ENCODE measurements around the gene RNF121. TPM values are rescaled to one million over a fixed set of nuclear protein-coding genes. Genes with fewer than 3 reads are reported as not detected.

The RNF121 gene
- total and polyA plus RNA-seq, 2 of the 8 experiments (the other 6 are each of a cell fraction or from before 2014, with no cell fraction given): 39.7 to 51.6 TPM

GRCh38 chr11:72001285-72001684 is 72.4 kb downstream of the RNF121 start:
- Histone ChIP-seq H4K5ac (ENCODE audit: insufficient read length, low read depth, low read length) (no peak overlapping the region), H2AK5ac (ENCODE audit: low read depth, low read length) (no peak overlapping the region), H4K8ac (ENCODE audit: extremely low read depth, insufficient read depth, low read length) (0 out of 2 replicates have a peak overlapping the region, but pooled peaks have one; percentile 23), H2AFZ (ENCODE audit: low read length) (no peak overlapping the region), H4K20me1 (replicated peaks in 1 of 2; ENCODE audit: control insufficient read depth in 1 of 2, insufficient read depth in 2 of 2, low read length in 2 of 2) (peaks cover 22 to 25% of the 10 kb centered on the region in 2 experiments), H2BK20ac (ENCODE audit: low read length) (no peak overlapping the region), H2BK12ac (ENCODE audit: low read depth, low read length) (no peak overlapping the region), H3K56ac (replicated peaks; ENCODE audit: insufficient read length, low read depth, low read length) (no peak overlapping the region), H2BK120ac (replicated peaks; ENCODE audit: low read depth, low read length) (no peak overlapping the region), H2BK5ac (ENCODE audit: low read depth, low read length) (peak overlapping the region; percentile 24; the same call in 1 of the 2 replicates), H2BK15ac (ENCODE audit: low read length) (no peak overlapping the region), H4K91ac (replicated peaks; ENCODE audit: insufficient read length, low read length) (no peak overlapping the region), H3K36me3 (ENCODE audit: control insufficient read depth in 2 of 4, insufficient read depth in 4 of 4, low read length in 3 of 4) (peaks cover 25 to 48% (median 35%) of the 10 kb centered on the region in 4 experiments), H3K18ac (ENCODE audit: extremely low read depth, low read length) (no peak overlapping the region), H3K79me1 (ENCODE audit: low read depth, low read length) (no peaks in the 10 kb centered on the region), H3K27me3 (replicated peaks in 1 of 4; ENCODE audit: control insufficient read depth in 3 of 4, extremely low read depth in 1 of 4, insufficient read depth in 3 of 4, low read length in 3 of 4) (no peaks in the 10 kb centered on the region), H3K4me3 (ENCODE audit: extremely low read depth in 1 of 4, insufficient read depth in 2 of 4, low read depth in 3 of 4, low read length in 4 of 4) (no peak overlapping the region), H3K27ac (ENCODE audit: low read depth, low read length) (no peak overlapping the region), H3K79me2 (ENCODE audit: control insufficient read depth in 1 of 2, insufficient read depth in 2 of 2, low read length in 2 of 2) (no peaks in the 10 kb centered on the region), H3K4ac (replicated peaks; ENCODE audit: insufficient read length, low read depth, low read length) (no peak overlapping the region), H3K9ac (replicated peaks in 1 of 4; ENCODE audit: extremely low read depth in 1 of 4, low read depth in 3 of 4, low read length in 3 of 4) (no peak overlapping the region), H3K9me3 (ENCODE audit: insufficient read depth in 2 of 2, low read depth in 1 of 2, low read length in 1 of 2) (no peaks in the 10 kb centered on the region), H3K23ac (ENCODE audit: insufficient read length) (no peak overlapping the region), H3K4me2 (ENCODE audit: insufficient read depth in 1 of 2, low read depth in 2 of 2, low read length in 2 of 2) (no peak overlapping the region), H3K14ac (ENCODE audit: insufficient read length) (no peak overlapping the region), H3K23me2 (ENCODE audit: low read depth, low read length) (no peaks in the 10 kb centered on the region), H3K4me1 (replicated peaks in 1 of 4; ENCODE audit: control insufficient read depth in 3 of 4, insufficient read depth in 4 of 4, low read length in 3 of 4) (no peaks in the 10 kb centered on the region)
- CTCF ChIA-PET (ENCODE audit: partially characterized antibody): interaction anchor here (0.7 to 3.6 kb wide), 4 partner anchors 11 to 113 kb away, joined by 3 to 18 read pairs (median 4); no protein-coding TSS in a partner anchor
- FAIRE-seq (no peak), DNase-seq (ENCODE audit: low read depth in 1 of 2, low spot score in 2 of 2) (no peak)
- POLR2A ChIA-PET (ENCODE audit: partially characterized antibody): interaction anchor here (1.2 kb wide), 1 partner anchor 13 kb away, joined by 3 read pairs; no protein-coding TSS in a partner anchor
- 92% methylated on average over 11 of the region's 11 CpGs; no CpG with 5 or more reads in 1 of the 2 experiments for WGBS, 2 experiments (ENCODE audit: extremely low coverage in 1 of 2, insufficient coverage in 1 of 2, insufficient read length in 1 of 2, insufficient replicate concordance in 2 of 2, low coverage in 1 of 2, low lambda C conversion rate in 2 of 2, missing lambda C conversion rate in 1 of 2)
- TF ChIP-seq USF2 (IDR thresholded peaks at IDR 0.05; ENCODE audit: low read length) (no peak), POLR2AphosphoS5 (IDR thresholded peaks at IDR 0.05; ENCODE audit: low read depth, low read length) (peak; percentile 66; the same call in 1 of the 2 replicates), RAD21 (IDR thresholded peaks at IDR 0.05 in 1 of 2, conservative IDR thresholded peaks at IDR 0.05 in 1 of 2; ENCODE audit: low read depth in 2 of 2, low read length in 2 of 2) (no peak), HDAC2 (IDR thresholded peaks at IDR 0.05; ENCODE audit: borderline replicate concordance in 1 of 2, low read depth in 2 of 2, low read length in 2 of 2) (no peak), E2F6 (IDR thresholded peaks at IDR 0.05) (no peak), CHD2 (IDR thresholded peaks at IDR 0.05; ENCODE audit: low read length) (no peak), EP300 (IDR thresholded peaks at IDR 0.05; ENCODE audit: borderline replicate concordance in 1 of 2, low read depth in 2 of 2, low read length in 2 of 2) (no peak)

All from H1 (cell line).